ENCODE measurements around the gene FANCD2OS.

FANCD2OS gene

GRCh38 chr3:10108091-10108490, at the start of gene FANCD2OS:
TSS of gene FANCD2OS (minus strand) at chr3:10108255. CDS start at chr3:10104774, 3,481 bp downstream.
- Histone ChIP-seq H3K36me3 (no peaks in the 10 kb centered on the region), H3K4me1 (ENCODE audit: control insufficient read depth in 1 of 2, insufficient read depth in 1 of 2, low read depth in 1 of 2, low read length in 1 of 2) (no peaks in the 10 kb centered on the region), H3K9me3 (no peaks in the 10 kb centered on the region), H3K27ac (no peak within 1 kb of the TSS), H3K4me3 (ENCODE audit: low read depth in 1 of 2, low read length in 1 of 2) (no peak within 1 kb of the TSS), H3K27me3 (no peaks in the 10 kb centered on the region)
- TF ChIP-seq, protein P1, sequence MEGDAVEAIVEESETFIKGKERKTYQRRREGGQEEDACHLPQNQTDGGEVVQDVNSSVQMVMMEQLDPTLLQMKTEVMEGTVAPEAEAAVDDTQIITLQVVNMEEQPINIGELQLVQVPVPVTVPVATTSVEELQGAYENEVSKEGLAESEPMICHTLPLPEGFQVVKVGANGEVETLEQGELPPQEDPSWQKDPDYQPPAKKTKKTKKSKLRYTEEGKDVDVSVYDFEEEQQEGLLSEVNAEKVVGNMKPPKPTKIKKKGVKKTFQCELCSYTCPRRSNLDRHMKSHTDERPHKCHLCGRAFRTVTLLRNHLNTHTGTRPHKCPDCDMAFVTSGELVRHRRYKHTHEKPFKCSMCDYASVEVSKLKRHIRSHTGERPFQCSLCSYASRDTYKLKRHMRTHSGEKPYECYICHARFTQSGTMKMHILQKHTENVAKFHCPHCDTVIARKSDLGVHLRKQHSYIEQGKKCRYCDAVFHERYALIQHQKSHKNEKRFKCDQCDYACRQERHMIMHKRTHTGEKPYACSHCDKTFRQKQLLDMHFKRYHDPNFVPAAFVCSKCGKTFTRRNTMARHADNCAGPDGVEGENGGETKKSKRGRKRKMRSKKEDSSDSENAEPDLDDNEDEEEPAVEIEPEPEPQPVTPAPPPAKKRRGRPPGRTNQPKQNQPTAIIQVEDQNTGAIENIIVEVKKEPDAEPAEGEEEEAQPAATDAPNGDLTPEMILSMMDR (IDR thresholded peaks at IDR 0.05): no peak

DNA sequence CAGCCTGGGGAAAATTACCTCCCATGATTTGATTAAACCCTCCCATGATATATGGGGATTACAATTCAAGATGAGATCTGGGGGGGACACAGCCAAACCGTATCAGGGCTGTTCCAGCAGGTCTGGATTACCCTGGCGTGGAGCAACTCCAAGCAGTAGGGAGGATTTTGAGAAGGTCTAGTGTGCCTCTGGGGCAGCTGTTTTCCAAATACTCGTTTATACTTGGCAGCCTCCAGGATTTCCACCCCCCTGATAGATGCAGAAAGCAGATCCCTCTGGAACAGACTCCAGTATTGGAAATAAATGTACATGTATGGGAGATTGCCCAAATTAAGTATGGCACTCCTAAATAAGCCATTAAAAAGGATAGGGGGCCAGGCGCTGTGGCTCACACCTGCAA, 49.0 kb upstream of the FANCD2OS start:
- Histone ChIP-seq H3K27ac (no peak overlapping the region), H3K36me3 (peaks cover 31% of the 10 kb centered on the region), H3K9me3 (no peaks in the 10 kb centered on the region), H3K4me1 (ENCODE audit: control insufficient read depth in 1 of 2, insufficient read depth in 1 of 2, low read depth in 1 of 2, low read length in 1 of 2) (peaks cover 16 to 19% of the 10 kb centered on the region in 2 experiments), H3K27me3 (no peaks in the 10 kb centered on the region), H3K4me3 (ENCODE audit: low read depth in 1 of 2, low read length in 1 of 2) (no peak overlapping the region)
- TF ChIP-seq, protein P1 (IDR thresholded peaks at IDR 0.05): no peak

DNA sequence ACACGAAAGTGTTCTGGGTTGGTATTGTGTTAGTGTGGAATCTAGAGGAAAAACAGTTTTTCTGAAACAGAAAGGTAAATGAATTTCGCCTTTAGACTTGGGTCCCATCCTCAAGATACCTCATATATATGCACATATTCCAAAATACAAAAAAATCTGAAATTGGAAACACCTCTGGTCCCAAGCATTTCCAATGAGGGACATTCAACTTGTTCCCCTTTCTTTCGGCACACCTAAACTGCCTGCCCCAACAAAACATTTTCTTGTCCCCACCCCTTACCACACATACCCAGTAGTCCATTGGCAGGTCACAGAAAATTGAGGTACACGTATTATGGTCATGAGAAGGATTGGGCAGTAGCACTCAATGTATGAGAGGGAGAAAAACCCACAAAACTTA, 47.6 kb upstream of the FANCD2OS start:
- peaks cover 2 to 5% of the 10 kb centered on the region in 2 experiments for H3K4me1 ChIP-seq (ENCODE audit: control insufficient read depth in 1 of 2, insufficient read depth in 1 of 2, low read depth in 1 of 2, low read length in 1 of 2)
- no peak overlapping the region for H3K27ac ChIP-seq
- TF ChIP-seq, protein P1 (IDR thresholded peaks at IDR 0.05): no peak
- H3K36me3 ChIP-seq: peaks cover 45% of the 10 kb centered on the region
- no peak overlapping the region for H3K4me3 ChIP-seq (ENCODE audit: low read depth in 1 of 2, low read length in 1 of 2)
- no peaks in the 10 kb centered on the region for H3K9me3 ChIP-seq
- no peaks in the 10 kb centered on the region for H3K27me3 ChIP-seq

DNA sequence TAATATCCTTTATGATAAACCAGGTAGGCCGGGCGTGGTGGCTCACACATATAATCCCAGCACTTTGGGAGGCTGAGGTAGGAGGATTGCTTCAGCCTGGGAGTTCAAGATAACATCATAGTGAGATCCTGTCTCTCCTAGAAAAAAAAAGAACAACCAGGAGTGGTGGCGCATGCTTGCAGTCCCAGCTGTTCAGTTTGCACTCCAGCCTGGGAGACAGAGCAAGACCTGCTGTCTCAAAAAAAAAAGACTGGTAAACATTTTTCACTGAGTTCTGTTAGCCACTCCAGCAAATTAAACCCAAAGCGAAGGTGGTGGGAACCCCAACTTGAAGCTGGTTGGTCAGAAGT, 47.0 kb upstream of the FANCD2OS start:
- Histone ChIP-seq H3K4me3 (ENCODE audit: low read depth in 1 of 2, low read length in 1 of 2) (no peak overlapping the region), H3K9me3 (no peaks in the 10 kb centered on the region), H3K36me3 (peaks cover 51% of the 10 kb centered on the region), H3K27me3 (no peaks in the 10 kb centered on the region), H3K4me1 (ENCODE audit: control insufficient read depth in 1 of 2, insufficient read depth in 1 of 2, low read depth in 1 of 2, low read length in 1 of 2) (no peaks in the 10 kb centered on the region), H3K27ac (no peak overlapping the region)
- TF ChIP-seq, protein P1 (IDR thresholded peaks at IDR 0.05): no peak

- no peaks in the 10 kb centered on the region for H3K27me3 ChIP-seq
- H3K4me1 ChIP-seq (ENCODE audit: control insufficient read depth in 1 of 2, insufficient read depth in 1 of 2, low read depth in 1 of 2, low read length in 1 of 2): peaks cover 2 to 5% of the 10 kb centered on the region in 2 experiments
- no peak overlapping the region for H3K4me3 ChIP-seq (ENCODE audit: low read depth in 1 of 2, low read length in 1 of 2)
- TF ChIP-seq, protein P1 (IDR thresholded peaks at IDR 0.05): no peak
- H3K27ac ChIP-seq: no peak overlapping the region
- peaks cover 56% of the 10 kb centered on the region for H3K36me3 ChIP-seq
- no peaks in the 10 kb centered on the region for H3K9me3 ChIP-seq
Observed at GRCh38 chr3:10154335-10155122, 46.5 kb upstream of the FANCD2OS start.

All from neutrophil (primary cell).